H1 (cell line): ENCODE results near the gene MRPL22. TPM values are rescaled to one million over a fixed set of nuclear protein-coding genes. Genes with fewer than 3 reads are reported as not detected.

Experiments used
- BRCA1 ChIP-seq: IDR thresholded peaks from 2 replicates; pipeline ENCODE4 v1.6.1; 2012; ENCODE audit warnings: low read depth, low read length, improper control_type of control experiment
- KDM4A ChIP-seq: IDR thresholded peaks from one replicate; pipeline ENCODE4 v1.7.1; 2012; ENCODE audit warnings: low read depth, mild to moderate bottlenecking, moderate library complexity, low read length, inconsistent platforms; ENCODE audit not compliant: severe bottlenecking
- KDM5A ChIP-seq: fragments of 200-600 bp; IDR thresholded peaks from 2 replicates; pipeline ENCODE4 v1.7.1; 2012; ENCODE audit warnings: mild to moderate bottlenecking, low read length, inconsistent platforms, mixed read lengths
- NRF1 ChIP-seq: IDR thresholded peaks from 2 replicates; pipeline ENCODE4 v1.6.1; 2011; ENCODE audit warnings: mild to moderate bottlenecking, low read depth, low read length, improper control_type of control experiment
- POLR2A ChIP-seq, 2 experiments: IDR thresholded peaks; 1 replicate in 1 of 2; 2 replicates in 1 of 2; pipeline ENCODE4 v1.6.1; 2011; ENCODE audit warnings: low read depth in 2 of 2, low read length in 2 of 2, mild to moderate bottlenecking in 2 of 2; ENCODE audit errors: control extremely low read depth in 1 of 2
- SP2 ChIP-seq: IDR thresholded peaks from 2 replicates; pipeline ENCODE4 v1.6.1; 2012; ENCODE audit warnings: mild to moderate bottlenecking, low read length, inconsistent platforms
- TAF1 ChIP-seq: IDR thresholded peaks from 2 replicates; pipeline ENCODE4 v1.6.1; 2011; ENCODE audit warnings: mild to moderate bottlenecking, low read depth, low read length
- TBP ChIP-seq: IDR thresholded peaks from 2 replicates; pipeline ENCODE4 v1.6.1; 2011; ENCODE audit warnings: low read depth, low read length, improper control_type of control experiment
- polyA plus RNA-seq, 7 experiments: library from polyadenylated mRNA; depleted of rRNA in 3 of 7; stranded (reverse) in 5 of 7; unstranded in 2 of 7; fragments of >200 nt in 5 of 7; fragments of 200-250 nt in 2 of 7; gene quantifications; 1 replicate in 5 of 7; 2 replicates in 1 of 7; 4 replicates in 1 of 7; pipeline versions ENCODE4 v1.2.1 to v1.2.3, GENCODE V29; 2011 to 2013; ENCODE audit warnings: missing spikeins in 2 of 7, mixed read lengths in 2 of 7
- total RNA-seq: library from RNA; stranded (reverse); fragmentation: NEBNext Ultra II Directional; extraction: Animal tissue kit (Norgen Biotek cat#: 25700); gene quantifications from 2 replicates; pipeline ENCODE4 v1.2.1, GENCODE V29; 2021

The MRPL22 gene
- total and polyA plus RNA-seq, 2 of the 8 experiments (the other 6 are each of a cell fraction or from before 2014, with no cell fraction given), result 46.8 to 65.6 TPM

DNA sequence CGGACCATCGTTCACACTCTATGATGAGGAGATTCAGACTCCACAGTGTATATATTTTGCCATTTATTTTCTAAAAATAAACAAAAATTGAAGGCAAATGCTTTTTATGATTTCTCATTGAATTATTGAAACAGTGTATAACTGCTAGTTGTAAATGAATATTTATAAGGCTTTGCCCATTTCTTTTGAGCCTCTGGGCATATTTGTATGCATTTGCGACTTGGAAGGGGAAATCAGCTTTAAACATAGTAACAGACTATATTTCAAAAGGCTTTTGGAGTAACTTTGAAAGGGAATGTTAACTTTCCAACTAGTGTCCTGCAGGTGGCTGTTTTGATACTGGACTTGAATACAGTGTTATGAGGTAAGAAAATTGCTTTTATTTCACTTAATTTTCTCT, 26.0 kb downstream of the MRPL22 start (continued):
- TF ChIP-seq KDM4A (no peak), NRF1 (no peak), KDM5A (no peak), POLR2A (IDR thresholded peaks at IDR 0.05; ENCODE audit: control extremely low read depth in 1 of 2, low read depth in 2 of 2, low read length in 2 of 2) (no peak), BRCA1 (no peak), TBP (no peak), SP2 (no peak), TAF1 (no peak)
- TF ChIP-seq, all 59 proteins: peak for 0
